Suprapubic skin (tissue), 4 donors: ENCODE results near the gene IGSF22. TPM values are rescaled to one million over a fixed set of nuclear protein-coding genes. Genes with fewer than 3 reads are reported as not detected.

Source experiments
- DNase-seq, 2 donors: peaks; one replicate each; pipeline ENCODE4 v3.0.0-alpha.2; 2019; ENCODE audit warnings: low spot score in 2 of 2
- H3K27ac ChIP-seq: fragments of 200-600 bp; sonication (generic); one replicate; pipeline ENCODE4 v1.5.1; 2019
- H3K27me3 ChIP-seq: fragments of 200-600 bp; sonication (generic); one replicate; pipeline ENCODE4 v1.5.1; 2019
- H3K36me3 ChIP-seq: fragments of 200-600 bp; sonication (generic); one replicate; pipeline ENCODE4 v1.5.1; 2019
- H3K4me1 ChIP-seq: fragments of 200-600 bp; sonication (generic); one replicate; pipeline ENCODE4 v1.5.1; 2019
- H3K4me3 ChIP-seq: fragments of 200-600 bp; sonication (generic); one replicate; pipeline ENCODE4 v1.5.1; 2019; ENCODE audit warnings: mild to moderate bottlenecking
- H3K9me3 ChIP-seq: fragments of 200-600 bp; sonication (generic); one replicate; pipeline ENCODE4 v1.5.1; 2019
- EP300 ChIP-seq: sonication (generic); formaldehyde crosslinking; IDR thresholded peaks from one replicate; pipeline ENCODE4 v1.6.1; 2017; ENCODE audit warnings: antibody characterized with exemption
- POLR2A ChIP-seq, 2 donors: fragments of 450-650 bp; IDR thresholded peaks; one replicate each; pipeline ENCODE4 v1.6.1; 2017; ENCODE audit warnings: antibody characterized with exemption in 2 of 2, mild to moderate bottlenecking in 2 of 2, moderate library complexity in 2 of 2
- POLR2AphosphoS5 ChIP-seq, 3 donors: sonication (generic); formaldehyde crosslinking; IDR thresholded peaks; one replicate each; pipeline ENCODE4 v1.6.1; 2017; ENCODE audit warnings: antibody characterized with exemption in 3 of 3
- WGBS: methylation state at CpG from one replicate; pipeline ENCODE4 v1.1.5; 2018; 5-methylcytosine and 5-hydroxymethylcytosine counted together
- total RNA-seq, 4 donors: library from RNA; depleted of rRNA; stranded (reverse); fragments of >200 nt; gene quantifications; one replicate each; pipeline ENCODE4 v1.1.0, GENCODE V29; 2016
- TF ChIP-seq, protein P1 (sequence below), 2 donors: fragments of 200-600 bp in 1 of 2; fragments of 450-650 bp in 1 of 2; sonication (generic) in 1 of 2; IDR thresholded peaks; one replicate each; pipeline ENCODE4 v1.5.1; 2016 to 2019; ENCODE audit warnings: antibody characterized with exemption in 2 of 2, mild to moderate bottlenecking in 1 of 2, moderate library complexity in 1 of 2

IGSF22 gene
- total RNA-seq, 4 donors from 2014 or later = 2.3 TPM; not detected in 3

DNA sequence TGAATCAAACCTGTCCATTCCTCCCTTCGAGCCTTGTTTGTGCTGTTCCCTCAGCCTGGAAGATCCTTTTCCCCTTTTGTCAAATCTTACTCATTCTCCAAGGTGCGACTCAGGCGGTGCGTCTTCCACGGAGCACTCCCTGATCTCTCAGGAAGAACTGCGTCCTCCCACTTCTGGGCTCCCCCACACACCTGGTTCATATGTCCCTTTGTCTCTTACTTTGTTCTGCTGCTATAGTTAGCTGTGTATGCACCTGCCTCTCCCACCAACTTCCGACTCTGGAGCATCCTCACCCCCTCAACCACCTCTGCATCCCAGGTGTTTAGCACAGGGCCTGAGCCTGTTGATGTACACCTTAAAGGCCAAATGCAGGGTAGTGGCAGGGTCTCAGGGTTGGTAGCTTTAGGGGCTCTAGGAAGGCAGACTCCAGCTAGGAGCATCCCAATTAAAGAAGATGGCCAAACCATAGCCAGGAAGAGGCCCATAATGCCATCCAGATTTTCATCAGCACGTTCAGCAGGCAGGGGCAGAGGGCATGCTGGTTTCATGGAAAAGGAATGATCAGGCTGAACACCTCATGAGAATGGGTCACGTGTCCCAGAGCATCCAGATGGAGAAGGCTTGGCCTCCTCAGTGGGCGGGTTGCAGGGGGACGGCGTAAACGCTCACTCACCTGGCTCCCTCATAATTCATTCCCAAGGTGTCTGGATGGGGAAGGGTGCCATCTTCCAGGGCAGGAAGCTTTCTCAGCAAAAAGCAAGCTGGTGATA is 45.5 kb upstream of the IGSF22 start:
- Histone ChIP-seq H3K9me3 (no peaks in the 10 kb centered on the region), H3K36me3 (no peaks in the 10 kb centered on the region), H3K4me3 (no peak overlapping the region), H3K27ac (no peak overlapping the region), H3K4me1 (no peaks in the 10 kb centered on the region), H3K27me3 (peaks cover 3% of the 10 kb centered on the region)
- WGBS = 78% methylated on average over 13 of the region's 13 CpGs
- DNase-seq = no peak
- no peak for TF ChIP-seq EP300

DNA sequence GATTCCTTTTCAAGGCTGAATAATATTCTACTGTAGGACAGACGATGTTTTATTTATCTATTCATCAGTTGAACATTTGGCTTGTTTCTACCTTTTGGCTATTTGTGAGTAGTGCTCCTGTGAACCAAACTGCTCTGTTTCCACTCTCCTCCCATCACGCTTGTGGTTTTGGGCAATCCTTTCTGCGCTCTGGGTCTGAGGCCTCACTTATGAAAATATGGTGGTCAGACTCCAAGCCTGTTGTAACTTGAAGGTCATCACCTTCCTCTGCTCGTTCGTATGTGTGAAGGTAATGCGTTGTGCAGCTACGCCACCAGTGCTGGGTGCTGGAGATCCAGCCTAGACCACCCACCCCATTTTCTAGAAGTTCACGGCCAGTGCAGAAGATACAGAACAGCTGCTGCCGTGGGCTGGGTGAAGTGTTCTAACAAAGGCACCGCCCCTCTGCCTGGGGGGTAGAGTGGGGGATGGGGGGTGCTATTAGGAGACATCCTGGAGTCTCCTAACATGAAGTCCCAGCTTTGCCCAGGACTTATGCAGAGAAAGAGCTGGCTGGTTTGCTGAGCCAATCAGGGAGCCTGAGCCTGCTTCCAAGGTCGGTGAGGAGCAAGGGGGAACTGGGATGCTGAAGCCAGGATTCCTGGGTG is 44.6 kb upstream of the IGSF22 start:
- peaks cover 3% of the 10 kb centered on the region for H3K27me3 ChIP-seq
- TF ChIP-seq POLR2A (IDR thresholded peaks at IDR 0.05) (no peak), EP300 (no peak)
- TF ChIP-seq, protein P1, sequence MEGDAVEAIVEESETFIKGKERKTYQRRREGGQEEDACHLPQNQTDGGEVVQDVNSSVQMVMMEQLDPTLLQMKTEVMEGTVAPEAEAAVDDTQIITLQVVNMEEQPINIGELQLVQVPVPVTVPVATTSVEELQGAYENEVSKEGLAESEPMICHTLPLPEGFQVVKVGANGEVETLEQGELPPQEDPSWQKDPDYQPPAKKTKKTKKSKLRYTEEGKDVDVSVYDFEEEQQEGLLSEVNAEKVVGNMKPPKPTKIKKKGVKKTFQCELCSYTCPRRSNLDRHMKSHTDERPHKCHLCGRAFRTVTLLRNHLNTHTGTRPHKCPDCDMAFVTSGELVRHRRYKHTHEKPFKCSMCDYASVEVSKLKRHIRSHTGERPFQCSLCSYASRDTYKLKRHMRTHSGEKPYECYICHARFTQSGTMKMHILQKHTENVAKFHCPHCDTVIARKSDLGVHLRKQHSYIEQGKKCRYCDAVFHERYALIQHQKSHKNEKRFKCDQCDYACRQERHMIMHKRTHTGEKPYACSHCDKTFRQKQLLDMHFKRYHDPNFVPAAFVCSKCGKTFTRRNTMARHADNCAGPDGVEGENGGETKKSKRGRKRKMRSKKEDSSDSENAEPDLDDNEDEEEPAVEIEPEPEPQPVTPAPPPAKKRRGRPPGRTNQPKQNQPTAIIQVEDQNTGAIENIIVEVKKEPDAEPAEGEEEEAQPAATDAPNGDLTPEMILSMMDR (IDR thresholded peaks at IDR 0.05) = no peak
- no peak for DNase-seq
- H3K9me3 ChIP-seq = no peaks in the 10 kb centered on the region
- 74% methylated on average over 11 of the region's 11 CpGs for WGBS
- H3K27ac ChIP-seq = no peak overlapping the region
- H3K4me3 ChIP-seq = no peak overlapping the region
- H3K36me3 ChIP-seq = no peaks in the 10 kb centered on the region
- no peaks in the 10 kb centered on the region for H3K4me1 ChIP-seq

DNA sequence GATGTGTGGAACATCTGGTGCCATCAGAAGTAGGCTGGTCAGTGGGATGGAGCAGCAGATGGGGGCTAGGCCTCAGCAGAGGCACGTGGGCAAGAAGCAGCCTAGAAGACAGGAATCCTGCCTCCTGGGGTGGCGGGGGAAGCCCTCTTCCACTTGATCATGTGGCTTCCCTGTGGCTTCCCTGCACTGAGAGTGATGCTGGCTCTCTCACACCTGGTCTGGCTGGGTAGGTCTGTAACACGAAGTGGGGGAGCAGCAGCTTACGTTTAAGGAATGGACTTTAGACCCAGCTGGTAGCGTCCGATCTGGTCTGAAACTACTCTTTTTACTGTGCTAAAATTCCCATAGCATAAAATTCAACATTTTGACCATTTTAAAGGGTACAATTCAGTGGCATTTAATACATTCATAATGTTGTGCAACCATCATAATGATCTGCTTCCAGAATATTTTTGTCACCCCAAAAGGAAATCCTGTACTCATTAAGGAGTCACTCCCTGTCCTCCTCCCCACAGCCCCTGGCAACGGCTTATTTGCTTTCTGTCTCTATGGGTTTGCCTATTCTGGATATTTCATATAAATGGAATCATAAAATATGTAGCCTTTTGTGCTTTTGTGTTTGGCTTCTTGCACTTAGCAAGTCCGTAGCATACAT is 43.9 kb upstream of the IGSF22 start:
- no peak for DNase-seq
- Histone ChIP-seq H3K4me3 (no peak overlapping the region), H3K27ac (no peak overlapping the region), H3K36me3 (no peaks in the 10 kb centered on the region), H3K4me1 (no peaks in the 10 kb centered on the region), H3K9me3 (no peaks in the 10 kb centered on the region), H3K27me3 (peaks cover 3% of the 10 kb centered on the region)
- TF ChIP-seq EP300 (no peak), POLR2AphosphoS5 (IDR thresholded peaks at IDR 0.05) (no peak), POLR2A (IDR thresholded peaks at IDR 0.05) (no peak)
- TF ChIP-seq, protein P1 (IDR thresholded peaks at IDR 0.05) = no peak
- WGBS = 49% methylated on average over 7 of the region's 8 CpGs

DNA sequence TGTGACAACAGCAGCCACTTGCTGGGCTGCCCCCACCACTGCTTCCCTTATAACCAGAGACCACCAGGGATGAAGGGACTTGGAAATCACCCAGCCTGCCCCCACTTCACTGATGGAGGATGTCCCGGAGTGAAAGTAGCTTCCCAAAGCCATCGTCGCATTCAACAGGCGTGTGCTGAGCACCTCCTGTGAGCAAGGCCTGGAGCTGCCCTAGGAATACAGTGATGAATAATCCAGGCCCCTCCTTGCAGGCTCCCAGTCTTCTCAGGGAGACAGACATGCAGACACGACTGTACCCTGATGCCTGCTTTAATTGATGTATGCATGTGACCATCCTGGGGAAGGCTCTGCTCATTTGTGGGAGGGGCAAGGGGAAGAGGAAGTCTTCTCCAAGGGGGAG is 43.0 kb upstream of the IGSF22 start:
- no peaks in the 10 kb centered on the region for H3K9me3 ChIP-seq
- DNase-seq = no peak
- peaks cover 3% of the 10 kb centered on the region for H3K27me3 ChIP-seq
- H3K4me1 ChIP-seq = peaks cover 4% of the 10 kb centered on the region
- H3K27ac ChIP-seq = no peak overlapping the region
- WGBS = 82% methylated on average over 5 of the region's 5 CpGs
- TF ChIP-seq, protein P1 (IDR thresholded peaks at IDR 0.05) = no peak
- TF ChIP-seq EP300 (no peak), POLR2A (IDR thresholded peaks at IDR 0.05) (no peak), POLR2AphosphoS5 (IDR thresholded peaks at IDR 0.05) (no peak)
- no peaks in the 10 kb centered on the region for H3K36me3 ChIP-seq
- no peak overlapping the region for H3K4me3 ChIP-seq

DNA sequence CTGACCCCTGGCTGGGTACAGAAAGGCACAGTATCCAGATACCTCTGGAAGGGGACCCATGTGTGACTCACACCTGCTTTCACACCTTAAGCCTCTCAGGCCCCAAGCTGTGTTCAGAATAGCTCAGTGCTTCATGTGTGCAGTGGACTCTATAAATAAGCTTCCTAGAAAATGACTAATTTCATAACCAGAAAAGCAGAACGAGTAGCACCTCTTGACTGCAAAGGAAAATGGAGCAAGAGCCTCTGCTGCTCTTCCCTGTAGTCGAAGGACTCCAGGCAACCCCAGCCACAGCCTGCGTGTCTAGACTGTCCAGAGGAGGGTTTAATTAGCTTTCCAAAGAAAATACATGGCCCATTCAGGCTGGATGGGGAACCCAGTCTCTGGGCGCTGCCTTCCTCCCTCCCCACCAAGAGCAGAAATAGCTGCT is 42.5 kb upstream of the IGSF22 start:
- Histone ChIP-seq H3K9me3 (no peaks in the 10 kb centered on the region), H3K27me3 (peaks cover 3% of the 10 kb centered on the region), H3K36me3 (no peaks in the 10 kb centered on the region), H3K4me1 (peaks cover 6% of the 10 kb centered on the region), H3K4me3 (no peak overlapping the region), H3K27ac (no peak overlapping the region)
- TF ChIP-seq POLR2A (IDR thresholded peaks at IDR 0.05) (no peak), POLR2AphosphoS5 (IDR thresholded peaks at IDR 0.05) (no peak), EP300 (no peak)
- WGBS = 68% methylated on average over 4 of the region's 4 CpGs
- DNase-seq = no peak

DNA sequence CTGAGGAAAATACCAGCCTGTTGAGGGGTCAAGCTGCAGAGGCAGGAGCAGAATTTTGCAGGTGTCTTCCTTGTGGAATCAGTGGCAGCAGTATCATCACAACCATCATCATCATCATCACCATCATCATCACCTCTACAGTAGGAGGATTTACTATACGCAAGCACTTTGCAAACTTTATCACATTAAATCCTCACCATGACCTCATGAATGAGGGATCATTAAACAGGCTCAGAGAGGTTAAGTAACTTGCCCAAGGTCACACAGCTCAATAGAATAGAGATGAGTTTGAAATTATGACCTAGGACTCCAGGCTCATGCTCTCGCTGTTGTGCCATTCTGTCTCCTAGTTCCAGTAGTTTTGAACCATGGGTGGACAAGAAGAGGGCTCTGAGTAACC is 40.0 kb upstream of the IGSF22 start:
- Histone ChIP-seq H3K27me3 (peaks cover 2% of the 10 kb centered on the region), H3K27ac (no peak overlapping the region), H3K36me3 (no peaks in the 10 kb centered on the region), H3K4me1 (peaks cover 6% of the 10 kb centered on the region), H3K9me3 (no peaks in the 10 kb centered on the region), H3K4me3 (no peak overlapping the region)
- WGBS = 95% methylated on average over 2 of the region's 2 CpGs
- no peak for DNase-seq
- TF ChIP-seq EP300 = no peak
- TF ChIP-seq POLR2A (IDR thresholded peaks at IDR 0.05) = no peak
- no peak for TF ChIP-seq POLR2AphosphoS5 (IDR thresholded peaks at IDR 0.05)
- TF ChIP-seq, protein P1 (IDR thresholded peaks at IDR 0.05) = no peak
